Endothelial cell of umbilical vein (primary cell): Measurements from ENCODE around the gene ARPC5. TPM values are rescaled to one million over a fixed set of nuclear protein-coding genes. Genes with fewer than 3 reads are reported as not detected.

Experiments used
- BruUV-seq: library from RNA; stranded (reverse); fragments of 400-500 nt; replicated peaks from 2 replicates; lab custom pipeline; 2021; lab: Mats Ljungman, UMichigan
- CTCF ChIA-PET: fragments of 300-600, 350-600 bp; sonication (Branson Sonifier 250); formaldehyde crosslinking; loops from one replicate; lab custom pipeline; 2021; ENCODE audit warnings: antibody characterized with exemption, inconsistent platforms; lab: Charles Lee
- POLR2A ChIA-PET: fragments of 300-600, 350-600 bp; sonication (Branson Sonifier 250); formaldehyde crosslinking; loops from one replicate; lab custom pipeline; 2021; ENCODE audit warnings: antibody characterized with exemption, inconsistent platforms; lab: Charles Lee
- DNase-seq: peaks from one replicate; pipeline ENCODE4 v3.0.0-alpha.2; 2011; ENCODE audit warnings: low read depth, low spot score
- FAIRE-seq: peaks from 2 replicates; lab custom pipeline; 2011; peaks lifted over from hg19 to GRCh38; lab: Jason Lieb, UNC
- H2AFZ ChIP-seq: 2 replicates; pipeline ENCODE4 v1.6.0; 2012; ENCODE audit warnings: low read depth, low read length, control low read depth, inconsistent platforms
- H3K27ac ChIP-seq: 2 replicates; pipeline ENCODE4 v1.5.1; 2011; ENCODE audit warnings: low read depth, mild to moderate bottlenecking, control low read depth, low read length, moderate library complexity; ENCODE audit not compliant: insufficient read depth
- H3K27me3 ChIP-seq, 2 experiments: 2 replicates each; pipeline versions ENCODE4 v1.6.0 to v1.6.1; 2011; ENCODE audit warnings: low read length in 2 of 2, mixed read lengths in 1 of 2; ENCODE audit not compliant: control insufficient read depth in 2 of 2, insufficient read depth in 2 of 2
- H3K36me3 ChIP-seq, 2 experiments: 2 replicates in 1 of 2; 3 replicates in 1 of 2; pipeline ENCODE4 v1.5.1; 2011; ENCODE audit warnings: low read length in 2 of 2, mild to moderate bottlenecking in 1 of 2, moderate library complexity in 1 of 2; ENCODE audit not compliant: control insufficient read depth in 2 of 2, insufficient read depth in 2 of 2; ENCODE audit errors: extremely low read depth in 1 of 2
- H3K4me1 ChIP-seq: 3 replicates; pipeline ENCODE4 v1.5.1; 2011; ENCODE audit warnings: mild to moderate bottlenecking, low read length; ENCODE audit not compliant: control insufficient read depth, insufficient read depth; ENCODE audit errors: extremely low read depth
- H3K4me2 ChIP-seq: 2 replicates; pipeline ENCODE4 v1.6.1; 2011; ENCODE audit warnings: low read length, control low read depth, mixed read lengths; ENCODE audit not compliant: insufficient read depth
- H3K4me3 ChIP-seq, 3 experiments: fragments of 200-600 bp in 1 of 3; sonication (generic), shearing (Covaris generic) in 1 of 3; replicated peaks in 1 of 3; 2 replicates each; pipeline ENCODE4 v1.5.1; 2011 to 2016; ENCODE audit warnings: control low read depth in 3 of 3, low read length in 3 of 3, mild to moderate bottlenecking in 2 of 3, inconsistent platforms in 1 of 3, low read depth in 1 of 3, moderate library complexity in 1 of 3; ENCODE audit not compliant: insufficient read depth in 1 of 3
- H3K79me2 ChIP-seq: 2 replicates; pipeline ENCODE4 v1.6.0; 2012; ENCODE audit warnings: low read length, inconsistent platforms; ENCODE audit not compliant: control insufficient read depth, insufficient read depth
- H3K9ac ChIP-seq: replicated peaks from 2 replicates; pipeline ENCODE3; 2011; ENCODE audit warnings: low read length, control low read depth; ENCODE audit not compliant: insufficient read depth; ENCODE audit errors: extremely low read depth
- H3K9me1 ChIP-seq: replicated peaks from 3 replicates; pipeline ENCODE4 v1.6.0; 2011; ENCODE audit warnings: mild to moderate bottlenecking, low read length; ENCODE audit not compliant: control insufficient read depth, insufficient read depth; ENCODE audit errors: extremely low read depth
- H3K9me3 ChIP-seq: replicated peaks from 2 replicates; pipeline ENCODE4 v1.5.1; 2012; ENCODE audit warnings: low read length, inconsistent platforms; ENCODE audit not compliant: control insufficient read depth, insufficient read depth
- H4K20me1 ChIP-seq: replicated peaks from 2 replicates; pipeline ENCODE3; 2011; ENCODE audit warnings: mild to moderate bottlenecking, low read length; ENCODE audit not compliant: control insufficient read depth, insufficient read depth; ENCODE audit errors: extremely low read depth
- EZH2 ChIP-seq: IDR thresholded peaks from 2 replicates; pipeline ENCODE4 v1.6.1; 2012; ENCODE audit warnings: borderline replicate concordance, low read depth, mild to moderate bottlenecking, moderate library complexity, low read length, inconsistent platforms; ENCODE audit not compliant: severe bottlenecking
- FOS ChIP-seq: IDR thresholded peaks from 2 replicates; pipeline ENCODE4 v1.6.1; 2011; ENCODE audit warnings: mild to moderate bottlenecking, low read length, moderate library complexity, borderline replicate concordance; ENCODE audit not compliant: insufficient read depth
- GATA2 ChIP-seq: IDR thresholded peaks from 2 replicates; pipeline ENCODE4 v1.7.0; 2011; ENCODE audit warnings: low read depth, mild to moderate bottlenecking, moderate library complexity, mixed read lengths, low read length; ENCODE audit not compliant: insufficient read length, insufficient read depth
- JUN ChIP-seq: IDR thresholded peaks from 2 replicates; pipeline ENCODE4 v1.6.1; 2011; ENCODE audit warnings: borderline replicate concordance, low read depth; ENCODE audit not compliant: insufficient read length, insufficient read depth
- MYC ChIP-seq: IDR thresholded peaks from one replicate; pipeline ENCODE4 v1.6.1; 2011; ENCODE audit warnings: mild to moderate bottlenecking, low read depth, low read length
- POLR2A ChIP-seq: IDR thresholded peaks from 2 replicates; pipeline ENCODE4 v1.6.1; 2012; ENCODE audit warnings: low read depth, mild to moderate bottlenecking, control low read depth, low read length
- POLR2AphosphoS5 ChIP-seq: IDR thresholded peaks from 2 replicates; pipeline ENCODE4 v1.6.1; 2012; ENCODE audit warnings: low read depth, mild to moderate bottlenecking, control low read depth, low read length, moderate library complexity; ENCODE audit not compliant: insufficient read depth
- dilution Hi-C: fragments of 300-500 bp; cut with MboI; formaldehyde crosslinking; loops from one replicate; pipeline ENCODE4 v1.15.0; 2019; ENCODE audit warnings: low sequenced_read_pairs; ENCODE audit not compliant: extremely low pct_ligation_motif_present
- intact Hi-C: fragments of 100-400 bp; cut with micrococcal nuclease; formaldehyde crosslinking; loops from one replicate; pipeline ENCODE4 v1.10.0; 2022
- polyA plus RNA-seq, 4 experiments: library from polyadenylated mRNA; depleted of rRNA in 3 of 4; stranded (reverse) in 3 of 4; unstranded in 1 of 4; fragments of >200 nt; gene quantifications; 2 replicates each; pipeline versions ENCODE4 v1.2.1 to v1.2.3, GENCODE V29; 2011 to 2012; ENCODE audit warnings: missing spikeins in 1 of 4
- total RNA-seq: library from RNA; stranded (reverse); gene quantifications from 2 replicates; pipeline ENCODE4 v1.2.3, GENCODE V29; 2021
- TF ChIP-seq, protein P1 (sequence below): IDR thresholded peaks from 2 replicates; pipeline ENCODE4 v1.6.1; 2011; ENCODE audit not compliant: insufficient read depth, insufficient read length
- TF ChIP-seq, protein P2 (sequence below), 2 donors: IDR thresholded peaks; 1 replicate in 1 of 2; 2 replicates in 1 of 2; pipeline ENCODE4 v1.5.1; 2011; ENCODE audit warnings: low read length in 2 of 2, mild to moderate bottlenecking in 2 of 2, moderate library complexity in 2 of 2, control low read depth in 1 of 2, inconsistent platforms in 1 of 2, low read depth in 1 of 2; ENCODE audit not compliant: insufficient read depth in 1 of 2; ENCODE audit errors: extremely low read depth in 1 of 2

ARPC5 gene
- total and polyA plus RNA-seq, 2 donors (not counting 3 experiments of a cell fraction or from before 2014, with no cell fraction given) = 110 to 185 TPM

DNA sequence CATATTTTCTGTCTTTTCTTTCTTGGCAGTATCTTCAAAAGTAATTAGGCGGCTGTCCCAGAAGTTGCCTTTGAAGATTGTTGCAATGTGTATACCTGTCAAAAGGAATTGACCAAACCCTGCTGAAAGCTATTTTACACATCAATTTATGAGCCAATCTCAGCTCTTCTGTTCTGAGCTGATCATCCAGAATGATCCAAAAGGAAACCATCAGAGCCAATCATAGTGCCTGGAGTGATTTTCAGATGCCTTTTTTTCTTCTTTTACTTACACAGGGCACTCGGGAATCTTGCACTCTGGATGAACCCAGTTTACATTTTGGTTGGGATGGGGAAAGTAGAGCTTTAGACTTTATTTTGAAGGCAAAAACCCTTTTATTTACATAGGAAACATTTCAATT, 39.3 kb upstream of the ARPC5 start:
- intact Hi-C loops (no loop called here), dilution Hi-C loops (no loop called here)
- TF ChIP-seq, protein P1, sequence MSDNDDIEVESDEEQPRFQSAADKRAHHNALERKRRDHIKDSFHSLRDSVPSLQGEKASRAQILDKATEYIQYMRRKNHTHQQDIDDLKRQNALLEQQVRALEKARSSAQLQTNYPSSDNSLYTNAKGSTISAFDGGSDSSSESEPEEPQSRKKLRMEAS = no peak
- TF ChIP-seq MYC (no peak), POLR2A (no peak), JUN (no peak), GATA2 (no peak), EZH2 (no peak), POLR2AphosphoS5 (no peak), FOS (no peak)
- TF ChIP-seq, protein P2, sequence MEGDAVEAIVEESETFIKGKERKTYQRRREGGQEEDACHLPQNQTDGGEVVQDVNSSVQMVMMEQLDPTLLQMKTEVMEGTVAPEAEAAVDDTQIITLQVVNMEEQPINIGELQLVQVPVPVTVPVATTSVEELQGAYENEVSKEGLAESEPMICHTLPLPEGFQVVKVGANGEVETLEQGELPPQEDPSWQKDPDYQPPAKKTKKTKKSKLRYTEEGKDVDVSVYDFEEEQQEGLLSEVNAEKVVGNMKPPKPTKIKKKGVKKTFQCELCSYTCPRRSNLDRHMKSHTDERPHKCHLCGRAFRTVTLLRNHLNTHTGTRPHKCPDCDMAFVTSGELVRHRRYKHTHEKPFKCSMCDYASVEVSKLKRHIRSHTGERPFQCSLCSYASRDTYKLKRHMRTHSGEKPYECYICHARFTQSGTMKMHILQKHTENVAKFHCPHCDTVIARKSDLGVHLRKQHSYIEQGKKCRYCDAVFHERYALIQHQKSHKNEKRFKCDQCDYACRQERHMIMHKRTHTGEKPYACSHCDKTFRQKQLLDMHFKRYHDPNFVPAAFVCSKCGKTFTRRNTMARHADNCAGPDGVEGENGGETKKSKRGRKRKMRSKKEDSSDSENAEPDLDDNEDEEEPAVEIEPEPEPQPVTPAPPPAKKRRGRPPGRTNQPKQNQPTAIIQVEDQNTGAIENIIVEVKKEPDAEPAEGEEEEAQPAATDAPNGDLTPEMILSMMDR (IDR thresholded peaks at IDR 0.05; ENCODE audit: extremely low read depth in 1 of 2, insufficient read depth in 1 of 2, low read depth in 1 of 2, low read length in 2 of 2) = no peak

More for the DNA sequence above, 39.3 kb upstream of the ARPC5 start:
- CTCF ChIA-PET = interaction anchor here (1.2 to 2.7 kb wide), 2 partner anchors 11 to 241 kb away, joined by 4 to 25 read pairs; no protein-coding TSS in a partner anchor
- no peak overlapping the region for H3K4me3 ChIP-seq
- H3K36me3 ChIP-seq = no peaks in the 10 kb centered on the region
- H3K4me2 ChIP-seq = no peak overlapping the region
- H3K9me3 ChIP-seq = no peaks in the 10 kb centered on the region
- no peaks in the 10 kb centered on the region for H3K79me2 ChIP-seq
- H4K20me1 ChIP-seq = no peaks in the 10 kb centered on the region
- no TSS peak for BruUV-seq
- no peak overlapping the region for H3K27ac ChIP-seq
- no peak for DNase-seq
- no peaks in the 10 kb centered on the region for H3K9me1 ChIP-seq
- H3K9ac ChIP-seq = no peak overlapping the region
- no peaks in the 10 kb centered on the region for H3K4me1 ChIP-seq
- no peaks in the 10 kb centered on the region for H3K27me3 ChIP-seq
- peak; percentile 44 for FAIRE-seq
- H2AFZ ChIP-seq = no peak overlapping the region
- POLR2A ChIA-PET = no interaction called here
